ENCODE measurements around the gene CD38.

The CD38 gene

GRCh38 chr4:15781427-15782095, 3.4 kb downstream of the CD38 start:
- DNase-seq (ENCODE audit: low read depth), result no peak
- TF ChIP-seq CTCF (IDR thresholded peaks at IDR 0.05; ENCODE audit: low read depth, low read length, missing control alignments), result no peak
- no peak overlapping the region for H3K4me3 ChIP-seq (ENCODE audit: low read depth, low read length)

- no peak for DNase-seq (ENCODE audit: low read depth)
- no peak overlapping the region for H3K4me3 ChIP-seq (ENCODE audit: low read depth, low read length)
- TF ChIP-seq CTCF (IDR thresholded peaks at IDR 0.05; ENCODE audit: low read depth, low read length, missing control alignments), result no peak
These were observed 5.5 kb downstream of the CD38 start for GRCh38 chr4:15783676-15784075.

- no peak overlapping the region for H3K4me3 ChIP-seq (ENCODE audit: low read depth, low read length)
- no peak for DNase-seq (ENCODE audit: low read depth)
- no peak for TF ChIP-seq CTCF (IDR thresholded peaks at IDR 0.05; ENCODE audit: low read depth, low read length, missing control alignments)
These were observed 7.0 kb downstream of the CD38 start for GRCh38 chr4:15784959-15785634.

- H3K4me3 ChIP-seq (ENCODE audit: low read depth, low read length), result no peak overlapping the region
- DNase-seq (ENCODE audit: low read depth), result no peak
- no peak for TF ChIP-seq CTCF (IDR thresholded peaks at IDR 0.05; ENCODE audit: low read depth, low read length, missing control alignments)
These were observed 8.6 kb downstream of the CD38 start for GRCh38 chr4:15786743-15787142.

- no peak overlapping the region for H3K4me3 ChIP-seq (ENCODE audit: low read depth, low read length)
- DNase-seq (ENCODE audit: low read depth), result no peak
- no peak for TF ChIP-seq CTCF (IDR thresholded peaks at IDR 0.05; ENCODE audit: low read depth, low read length, missing control alignments)
These were observed 14.8 kb downstream of the CD38 start for GRCh38 chr4:15792974-15793373.

DNA sequence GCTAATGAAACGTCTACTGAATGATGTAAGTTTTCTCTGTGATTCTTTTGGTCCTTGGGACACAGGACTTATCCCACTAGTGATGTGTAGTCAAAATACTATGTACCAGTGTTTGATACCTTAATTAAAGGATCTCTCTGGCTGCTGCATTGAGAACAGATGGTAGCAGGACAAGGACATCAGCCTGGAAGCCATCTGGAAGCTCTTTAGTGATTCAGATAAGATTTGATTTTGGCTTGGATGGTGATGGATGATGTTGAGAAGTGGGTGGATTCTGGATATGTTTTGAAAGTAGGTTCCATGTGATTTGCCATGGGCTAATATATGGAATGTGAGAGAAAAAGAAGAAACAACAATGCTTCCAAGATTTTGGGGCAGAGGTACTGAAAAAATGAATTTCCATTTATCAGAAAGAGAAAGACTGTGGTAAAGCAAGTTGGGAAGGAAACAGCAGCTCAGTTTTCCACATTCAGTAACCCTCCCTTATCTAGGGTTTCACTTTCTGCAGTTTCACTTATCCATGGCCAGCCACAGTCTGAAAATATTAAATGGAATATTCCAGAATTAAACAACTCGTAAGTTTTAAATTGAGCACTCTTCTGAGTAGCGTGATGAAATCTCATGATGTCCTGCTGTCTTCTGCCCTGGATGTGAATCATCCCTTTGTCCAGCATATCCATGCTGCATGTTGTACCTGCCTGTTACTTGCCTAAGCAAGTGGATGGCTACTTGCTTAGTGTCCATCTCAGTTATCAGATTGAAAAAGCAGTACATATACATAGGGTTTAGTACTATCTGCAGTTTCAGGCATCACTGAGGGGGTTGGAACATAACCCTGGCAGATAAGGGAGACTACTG, 15.6 kb downstream of the CD38 start:
- DNase-seq (ENCODE audit: low read depth), result no peak

More for the DNA sequence above, 15.6 kb downstream of the CD38 start:
- TF ChIP-seq CTCF (IDR thresholded peaks at IDR 0.05; ENCODE audit: low read depth, low read length, missing control alignments), result no peak
- H3K4me3 ChIP-seq (ENCODE audit: low read depth, low read length), result no peak overlapping the region
